AG04450 (cell line): ENCODE data around the gene ALOX15. TPM values are rescaled to one million over a fixed set of nuclear protein-coding genes. Genes with fewer than 3 reads are reported as not detected.

Experiments used
- CTCF ChIA-PET: fragments of 300-600, 350-600 bp; formaldehyde crosslinking; extraction: SDS; loops from one replicate; lab custom pipeline; 2022; ENCODE audit warnings: antibody characterized with exemption, inconsistent platforms; lab: Charles Lee
- POLR2A ChIA-PET: fragments of 350-600 bp; formaldehyde crosslinking; extraction: SDS; loops from one replicate; lab custom pipeline; 2021; ENCODE audit warnings: antibody characterized with exemption, inconsistent platforms; lab: Yijun Ruan, JAX
- DNase-seq: peaks from one replicate; pipeline ENCODE4 v3.0.0-alpha.2; 2011; ENCODE audit warnings: low read depth, low spot score
- H3K27ac ChIP-seq: one replicate; pipeline ENCODE4 v1.5.1; 2012; ENCODE audit warnings: low read depth, low read length, control low read depth
- H3K27me3 ChIP-seq: one replicate; pipeline ENCODE4 v1.6.0; 2012; ENCODE audit warnings: low read length; ENCODE audit not compliant: control insufficient read depth, insufficient read depth
- H3K4me3 ChIP-seq: 2 replicates; pipeline ENCODE4 v1.5.1; 2011; ENCODE audit warnings: mild to moderate bottlenecking, low read depth, low read length, control low read depth
- H3K9me3 ChIP-seq: 2 replicates; pipeline ENCODE4 v1.5.1; 2012; ENCODE audit warnings: low read length; ENCODE audit not compliant: control insufficient read depth, insufficient read depth
- CTCF ChIP-seq: IDR thresholded peaks from 2 replicates; pipeline ENCODE4 v1.5.1; 2011; ENCODE audit warnings: low read depth, low read length, control low read depth, inconsistent platforms
- polyA plus RNA-seq: library from polyadenylated mRNA; depleted of rRNA; stranded (reverse); fragments of >200 nt; gene quantifications from 2 replicates; pipeline ENCODE4 v1.2.3, GENCODE V29; 2011

The ALOX15 gene
- polyA plus RNA-seq, 1 experiment: not detected

GRCh38 chr17:4623249-4623648 is 18.2 kb downstream of the ALOX15 start:
- POLR2A ChIA-PET: interaction anchor here (0.6 kb wide), 1 partner anchor 58 kb away, joined by 5 read pairs; no protein-coding TSS in a partner anchor
- no peak overlapping the region for H3K27ac ChIP-seq
- DNase-seq: no peak
- CTCF ChIA-PET: interaction anchor here (6.3 kb wide), 1 partner anchor 56 kb away, joined by 295 read pairs; no protein-coding TSS in a partner anchor
- TF ChIP-seq CTCF: no peak
- H3K27me3 ChIP-seq: peaks cover 10% of the 10 kb centered on the region
- no peak overlapping the region for H3K4me3 ChIP-seq
- H3K9me3 ChIP-seq: no peaks in the 10 kb centered on the region

- TF ChIP-seq CTCF: no peak
- CTCF ChIA-PET: interaction anchor here (6.3 kb wide), 1 partner anchor 55 kb away, joined by 295 read pairs; no protein-coding TSS in a partner anchor
- DNase-seq: no peak
- Histone ChIP-seq H3K4me3 (no peak overlapping the region), H3K27ac (no peak overlapping the region), H3K9me3 (no peaks in the 10 kb centered on the region), H3K27me3 (peaks cover 15% of the 10 kb centered on the region)
- POLR2A ChIA-PET: no interaction called here
Observed at GRCh38 chr17:4622375-4622774, 19.1 kb downstream of the ALOX15 start.

- Histone ChIP-seq H3K9me3 (no peaks in the 10 kb centered on the region), H3K4me3 (no peak overlapping the region), H3K27ac (no peak overlapping the region), H3K27me3 (peaks cover 25% of the 10 kb centered on the region)
- ChIA-PET POLR2A (no interaction called here), CTCF (interaction anchor here (0.9 kb wide), 1 partner anchor 54 kb away, joined by 3 read pairs; no protein-coding TSS in a partner anchor)
- DNase-seq: no peak
- TF ChIP-seq CTCF: no peak
Observed at GRCh38 chr17:4620531-4621101, 20.9 kb downstream of the ALOX15 start.

- CTCF ChIA-PET: no interaction called here
Observed at GRCh38 chr17:4617590-4618351, 23.7 kb downstream of the ALOX15 start.

More at GRCh38 chr17:4617590-4618351, 23.7 kb downstream of the ALOX15 start:
- Histone ChIP-seq H3K27me3 (peaks cover 18% of the 10 kb centered on the region), H3K4me3 (no peak overlapping the region), H3K9me3 (no peaks in the 10 kb centered on the region), H3K27ac (no peak overlapping the region)
- POLR2A ChIA-PET: no interaction called here
- TF ChIP-seq CTCF: no peak
- no peak for DNase-seq
